HCT116 (cell line): ENCODE results near the gene KNTC1. TPM values are rescaled to one million over a fixed set of nuclear protein-coding genes. Genes with fewer than 3 reads are reported as not detected.

ENCODE experiments used
- ATAC-seq: fragments of 200-7000 bp; cut with Tn5 transposase; 2 replicates; pipeline ENCODE4 v1.9.1; 2020; ENCODE audit warnings: mild to moderate bottlenecking, moderate library complexity
- BruUV-seq: library from RNA; stranded (reverse); fragments of 400-500 nt; replicated peaks from 2 replicates; lab custom pipeline; 2021; lab: Mats Ljungman, UMichigan
- CTCF ChIA-PET: fragments of 300-600 bp; sonication (Branson Sonifier 250); formaldehyde crosslinking; loops from one replicate; lab custom pipeline; 2021; ENCODE audit warnings: antibody characterized with exemption; lab: Charles Lee
- POLR2A ChIA-PET: fragments of 300-600, 350-600 bp; sonication (Branson Sonifier 250); formaldehyde crosslinking; loops from one replicate; lab custom pipeline; 2021; ENCODE audit warnings: antibody characterized with exemption; lab: Charles Lee
- RAD21 ChIA-PET, 2 experiments: fragments of 300-600 bp; sonication (Branson Sonifier 250); formaldehyde crosslinking; loops; one replicate each; lab custom pipeline; 2023; ENCODE audit warnings: low total read pairs in 2 of 2; ENCODE audit not compliant: uncharacterized antibody in 2 of 2, unreplicated experiment in 2 of 2, low non-redundant PET in 1 of 2; lab: Charles Lee
- DNase-seq: peaks from one replicate; pipeline ENCODE4 v3.0.0-alpha.2; 2010; ENCODE audit warnings: low read depth, low spot score
- H2AFZ ChIP-seq: fragments of 200-600 bp; shearing (Covaris generic), sonication (generic); 2 replicates; pipeline ENCODE4 v1.6.1; 2017; ENCODE audit warnings: low read depth, mixed run types, mixed read lengths, antibody characterized with exemption, low read length; ENCODE audit not compliant: poor library complexity, severe bottlenecking
- H3K27ac ChIP-seq: 2 replicates; pipeline ENCODE4 v1.5.1; 2012; ENCODE audit warnings: low read depth, low read length
- H3K27me3 ChIP-seq: fragments of 200-600 bp; sonication (generic); 2 replicates; pipeline ENCODE4 v1.6.1; 2016; ENCODE audit warnings: mixed run types, low read length, mixed read lengths; ENCODE audit not compliant: insufficient read depth
- H3K36me3 ChIP-seq, 2 experiments: fragments of 200-500 bp in 1 of 2; fragments of 200-600 bp in 1 of 2; sonication (Bioruptor generic) in 1 of 2; sonication (generic) in 1 of 2; 2 replicates each; pipeline versions ENCODE4 v1.5.1 to v1.6.1; 2014 to 2016; ENCODE audit warnings: low read length in 2 of 2, inconsistent platforms in 1 of 2, mixed read lengths in 1 of 2, mixed run types in 1 of 2; ENCODE audit not compliant: insufficient read depth in 2 of 2, control insufficient read depth in 1 of 2
- H3K4me1 ChIP-seq, 2 experiments: fragments of 200-600 bp in 1 of 2; sonication (generic) in 1 of 2; 2 replicates each; pipeline versions ENCODE4 v1.5.1 to v1.6.1; 2012 to 2017; ENCODE audit warnings: low read length in 2 of 2, inconsistent platforms in 1 of 2, mild to moderate bottlenecking in 1 of 2, mixed read lengths in 1 of 2, mixed run types in 1 of 2, moderate library complexity in 1 of 2; ENCODE audit not compliant: insufficient read depth in 2 of 2, control insufficient read depth in 1 of 2
- H3K4me2 ChIP-seq: fragments of 200-600 bp; sonication (generic); 2 replicates; pipeline ENCODE4 v1.6.1; 2017; ENCODE audit warnings: mixed run types, low read length, mixed read lengths
- H3K4me3 ChIP-seq, 2 experiments: fragments of 200-600 bp in 1 of 2; sonication (generic) in 1 of 2; replicated peaks in 1 of 2; 2 replicates each; pipeline ENCODE4 v1.5.1; 2011 to 2016; ENCODE audit warnings: low read length in 2 of 2, control low read depth in 1 of 2, low read depth in 1 of 2, mild to moderate bottlenecking in 1 of 2, mixed read lengths in 1 of 2, mixed run types in 1 of 2
- H3K79me2 ChIP-seq: fragments of 200-600 bp; sonication (generic); 2 replicates; pipeline ENCODE4 v1.6.1; 2017; ENCODE audit warnings: mild to moderate bottlenecking, mixed run types, low read length, moderate library complexity, mixed read lengths; ENCODE audit not compliant: insufficient read depth
- H3K9ac ChIP-seq: fragments of 200-600 bp; sonication (generic); 2 replicates; pipeline ENCODE4 v1.6.1; 2016; ENCODE audit warnings: low read length, mixed read lengths
- H3K9me2 ChIP-seq: fragments of 200-600 bp; sonication (generic), shearing (Covaris generic); 2 replicates; pipeline ENCODE4 v1.6.1; 2017; ENCODE audit warnings: mixed run types, mild to moderate bottlenecking, moderate library complexity; ENCODE audit not compliant: insufficient read depth
- H3K9me3 ChIP-seq, 2 experiments: fragments of 200-500 bp in 1 of 2; fragments of 200-600 bp in 1 of 2; sonication (Bioruptor generic) in 1 of 2; sonication (generic) in 1 of 2; 2 replicates each; pipeline ENCODE4 v1.6.1; 2014 to 2017; ENCODE audit warnings: low read length in 2 of 2, mixed read lengths in 2 of 2, inconsistent platforms in 1 of 2, low read depth in 1 of 2, mild to moderate bottlenecking in 1 of 2, mixed run types in 1 of 2, moderate library complexity in 1 of 2; ENCODE audit not compliant: control insufficient read depth in 1 of 2, insufficient read depth in 1 of 2
- H4K20me1 ChIP-seq: fragments of 200-600 bp; sonication (generic), shearing (Covaris generic); 2 replicates; pipeline ENCODE4 v1.6.1; 2017; ENCODE audit warnings: mixed run types, mild to moderate bottlenecking, moderate library complexity; ENCODE audit not compliant: insufficient read depth
- ATF3 ChIP-seq: IDR thresholded peaks from 2 replicates; pipeline ENCODE4 v1.6.1; 2012
- CEBPB ChIP-seq: IDR thresholded peaks from 2 replicates; pipeline ENCODE4 v1.6.1; 2012; ENCODE audit warnings: low read depth
- ELF1 ChIP-seq: IDR thresholded peaks from 2 replicates; pipeline ENCODE4 v1.6.1; 2012; ENCODE audit warnings: low read depth, borderline replicate concordance
- JUND ChIP-seq: IDR thresholded peaks from 2 replicates; pipeline ENCODE4 v1.6.1; 2012
- POLR2A ChIP-seq: IDR thresholded peaks from 2 replicates; pipeline ENCODE4 v1.7.0; 2011; ENCODE audit warnings: borderline replicate concordance; ENCODE audit not compliant: insufficient read depth, insufficient read length; ENCODE audit errors: extremely low read depth
- POLR2AphosphoS5 ChIP-seq: IDR thresholded peaks from 2 replicates; pipeline ENCODE4 v1.6.1; 2011; ENCODE audit warnings: mild to moderate bottlenecking, low read depth, low read length, moderate library complexity
- REST ChIP-seq: IDR thresholded peaks from 2 replicates; pipeline ENCODE4 v1.6.1; 2012; ENCODE audit warnings: low read depth
- SP1 ChIP-seq: IDR thresholded peaks from 2 replicates; pipeline ENCODE4 v1.6.1; 2012; ENCODE audit warnings: low read depth
- SRF ChIP-seq: IDR thresholded peaks from 2 replicates; pipeline ENCODE4 v1.6.1; 2012; ENCODE audit warnings: low read depth
- TCF7L2 ChIP-seq: IDR thresholded peaks from 2 replicates; pipeline ENCODE4 v1.7.0; 2011; ENCODE audit warnings: borderline replicate concordance, inconsistent platforms; ENCODE audit not compliant: insufficient read depth, insufficient read length; ENCODE audit errors: extremely low read depth
- YY1 ChIP-seq: IDR thresholded peaks from 2 replicates; pipeline ENCODE4 v1.6.1; 2011; ENCODE audit warnings: low read length, low read depth, moderate library complexity, mild to moderate bottlenecking; ENCODE audit not compliant: insufficient replicate concordance; ENCODE audit errors: extremely low read depth
- ZFX ChIP-seq: fragments of 450-650 bp; IDR thresholded peaks from 2 replicates; pipeline ENCODE4 v1.6.1; 2017
- intact Hi-C: fragments of 100-400 bp; cut with micrococcal nuclease; formaldehyde crosslinking; loops from 2 replicates; pipeline ENCODE4 v1.10.0; 2022
- total RNA-seq: library from RNA; stranded (reverse); gene quantifications from one replicate; pipeline ENCODE4 v1.2.1, GENCODE V29; 2021; ENCODE audit not compliant: unreplicated experiment

The KNTC1 gene
- total RNA-seq, 1 experiment from 2014 or later: 70.2 TPM

- TF ChIP-seq REST: no peak
- TF ChIP-seq SP1: no peak
- no peak for TF ChIP-seq ZFX
- TF ChIP-seq POLR2A: no peak
These were observed 25.5 kb upstream of the KNTC1 start (continued) for GRCh38 chr12:122501489-122501989.

GRCh38 chr12:122503147-122503751, 23.8 kb upstream of the KNTC1 start:
- ChIA-PET POLR2A (interaction anchor here (1.8 to 3.0 kb wide), 3 partner anchors 9 to 103 kb away, joined by 8 to 22 read pairs (median 8); partner anchors contain the start of genes KNTC1 and RSRC2), CTCF (interaction anchor here (1.1 kb wide), 1 partner anchor 32 kb away, joined by 3 read pairs; no protein-coding TSS in a partner anchor), RAD21 (no interaction called here)
- no peaks in the 10 kb centered on the region for H3K27me3 ChIP-seq
- no peak overlapping the region for H3K4me2 ChIP-seq
- DNase-seq: no peak
- H3K9me3 ChIP-seq: no peaks in the 10 kb centered on the region
- no peak overlapping the region for H3K9ac ChIP-seq
- no peak overlapping the region for H3K4me3 ChIP-seq
- H3K27ac ChIP-seq: no peak overlapping the region
- H3K9me2 ChIP-seq: no peaks in the 10 kb centered on the region
- no peak for ATAC-seq
- no peak overlapping the region for H2AFZ ChIP-seq
- peaks cover 8% of the 10 kb centered on the region; the same call in 1 of the 2 replicates for H4K20me1 ChIP-seq
- peaks cover 38% of the 10 kb centered on the region for H3K79me2 ChIP-seq
- TF ChIP-seq YY1: no peak
- peak; percentile 20 for TF ChIP-seq POLR2AphosphoS5
- no peak for TF ChIP-seq JUND
- TF ChIP-seq CEBPB: no peak
- TF ChIP-seq ELF1: no peak
- no peak for TF ChIP-seq SRF
- no peak for TF ChIP-seq TCF7L2
- no peak for TF ChIP-seq ATF3
- intact Hi-C loops: no loop called here
- H3K4me1 ChIP-seq: peaks cover 10 to 19% of the 10 kb centered on the region in 2 experiments; a peak in 3 of 4 replicates
- no TSS peak for BruUV-seq
- peaks cover 35 to 39% of the 10 kb centered on the region in 2 experiments for H3K36me3 ChIP-seq
